ENCODE measurements around the gene TNFSF12.

The TNFSF12 gene

GRCh38 chr17:7544911-7545310, 3.9 kb upstream of the TNFSF12 start:
- no peak for DNase-seq (ENCODE audit: low spot score)

DNA sequence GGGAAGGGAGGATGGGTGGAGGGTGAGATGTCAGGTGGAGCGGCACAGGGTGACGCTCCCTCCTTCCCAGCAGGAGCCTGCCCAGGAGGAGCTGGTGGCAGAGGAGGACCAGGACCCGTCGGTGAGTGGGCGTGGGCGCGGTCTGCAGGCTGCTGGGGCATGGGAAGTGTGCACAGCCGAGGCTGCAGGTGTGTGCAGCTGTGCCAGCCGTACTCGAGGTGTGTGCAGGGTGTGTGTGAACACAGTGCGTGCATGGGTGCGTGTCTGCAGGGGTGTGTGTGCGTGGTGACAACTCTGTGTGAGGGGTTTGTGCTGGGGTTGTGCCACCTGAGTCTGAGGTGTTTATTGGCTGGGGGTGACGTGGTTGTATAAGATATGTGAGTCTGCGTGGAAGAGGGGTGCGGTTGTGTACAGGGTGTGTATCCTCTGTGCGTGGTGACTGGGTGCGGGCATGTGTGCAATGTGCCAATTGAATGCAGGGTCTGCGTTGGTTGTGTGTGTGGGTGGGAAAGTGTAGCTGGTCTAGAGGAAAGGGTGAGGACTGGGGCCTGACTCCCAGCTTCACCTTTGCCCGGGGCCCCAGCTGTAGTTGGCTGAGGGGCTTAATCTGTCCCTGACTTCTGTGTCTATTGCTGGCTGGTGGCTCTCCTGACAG, 670 bp downstream of the TNFSF12 start:
- DNase-seq (ENCODE audit: low spot score) = no peak

DNA sequence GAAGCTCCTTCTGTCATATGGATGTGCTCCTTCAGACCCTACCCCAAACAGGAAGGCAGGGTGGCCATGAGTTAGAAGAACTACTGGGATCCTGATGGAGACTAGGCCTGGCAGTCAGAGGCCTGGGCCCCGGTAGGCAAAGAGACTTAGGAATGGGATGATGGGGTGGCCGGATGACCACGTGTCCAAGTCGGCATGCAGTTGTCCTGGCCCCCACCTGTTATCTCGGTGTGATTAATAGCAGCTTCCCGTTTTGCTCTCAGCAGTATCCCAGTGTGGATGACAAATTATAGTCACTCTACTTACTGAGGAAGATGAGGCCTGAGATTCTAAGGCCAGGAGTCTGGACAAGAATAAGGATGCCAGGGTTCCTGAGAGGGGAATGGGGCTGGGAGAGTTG, 1.5 kb downstream of the TNFSF12 start:
- no peak for DNase-seq (ENCODE audit: low spot score)

GRCh38 chr17:7551396-7551795, 2.5 kb downstream of the TNFSF12 start:
- DNase-seq (ENCODE audit: low spot score) = no peak

DNA sequence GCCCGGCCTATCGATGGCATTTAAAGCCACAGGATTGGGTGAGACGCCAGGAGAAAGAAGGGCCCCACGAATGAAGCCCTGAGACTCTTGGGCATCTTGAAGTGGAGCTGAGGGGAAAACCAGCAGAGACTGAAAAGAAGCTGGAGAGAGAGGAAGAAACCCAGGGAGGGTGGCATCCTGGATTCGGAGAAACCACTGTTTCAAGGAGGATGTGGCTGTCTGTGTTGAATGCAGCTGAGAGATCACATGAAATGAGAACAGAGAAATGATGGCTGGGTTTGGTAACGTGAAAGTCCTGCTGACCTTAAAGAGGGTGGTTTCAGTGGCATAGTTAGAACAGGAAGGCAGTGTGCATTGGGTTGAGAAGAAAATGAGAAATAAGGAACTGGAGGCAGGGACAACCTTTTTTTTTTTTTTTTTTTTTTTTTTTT, 3.8 kb downstream of the TNFSF12 start:
- no peak for DNase-seq (ENCODE audit: low spot score)

GRCh38 chr17:7553356-7553755, 4.5 kb downstream of the TNFSF12 start:
- DNase-seq (ENCODE audit: low spot score) = no peak

DNA sequence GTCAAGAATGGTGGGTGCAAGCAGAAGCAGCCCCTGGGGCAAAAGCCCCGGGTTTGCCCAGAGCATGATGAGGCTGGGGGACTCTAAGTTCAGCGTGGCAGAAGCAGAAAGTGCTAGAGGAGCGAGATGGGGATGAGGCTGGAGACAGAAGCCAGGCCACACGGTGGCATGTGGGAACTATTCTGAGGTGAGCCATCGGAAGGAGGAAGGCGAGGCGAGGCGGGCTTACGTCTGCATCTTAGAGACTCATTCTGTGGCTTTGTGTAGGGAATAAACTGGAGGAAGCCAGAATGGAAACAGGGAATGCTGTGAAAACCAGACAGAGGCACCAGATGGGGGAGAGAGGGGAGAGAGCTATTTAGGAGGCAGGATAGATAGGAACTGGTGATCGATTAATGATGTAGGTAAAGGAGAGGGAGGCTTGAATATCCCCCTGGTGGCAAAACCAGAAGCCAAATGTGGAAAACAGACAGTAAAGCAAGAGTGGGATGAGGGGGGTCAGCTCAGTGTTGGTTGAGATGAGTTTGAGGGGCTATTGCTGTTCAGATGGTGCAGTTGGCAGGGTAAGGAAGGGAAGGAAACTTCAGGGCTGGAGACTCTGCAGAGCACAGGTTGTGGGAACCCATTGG, 6.6 kb downstream of the TNFSF12 start:
- DNase-seq (ENCODE audit: low spot score) = no peak

GRCh38 chr17:7556627-7557026, 7.8 kb downstream of the TNFSF12 start:
- no peak for DNase-seq (ENCODE audit: low spot score)

- DNase-seq (ENCODE audit: low spot score) = no peak
Observed at GRCh38 chr17:7557147-7557764, 8.4 kb downstream of the TNFSF12 start.

- no peak for DNase-seq (ENCODE audit: low spot score)
Observed at GRCh38 chr17:7557775-7558543, 9.1 kb downstream of the TNFSF12 start.

DNA sequence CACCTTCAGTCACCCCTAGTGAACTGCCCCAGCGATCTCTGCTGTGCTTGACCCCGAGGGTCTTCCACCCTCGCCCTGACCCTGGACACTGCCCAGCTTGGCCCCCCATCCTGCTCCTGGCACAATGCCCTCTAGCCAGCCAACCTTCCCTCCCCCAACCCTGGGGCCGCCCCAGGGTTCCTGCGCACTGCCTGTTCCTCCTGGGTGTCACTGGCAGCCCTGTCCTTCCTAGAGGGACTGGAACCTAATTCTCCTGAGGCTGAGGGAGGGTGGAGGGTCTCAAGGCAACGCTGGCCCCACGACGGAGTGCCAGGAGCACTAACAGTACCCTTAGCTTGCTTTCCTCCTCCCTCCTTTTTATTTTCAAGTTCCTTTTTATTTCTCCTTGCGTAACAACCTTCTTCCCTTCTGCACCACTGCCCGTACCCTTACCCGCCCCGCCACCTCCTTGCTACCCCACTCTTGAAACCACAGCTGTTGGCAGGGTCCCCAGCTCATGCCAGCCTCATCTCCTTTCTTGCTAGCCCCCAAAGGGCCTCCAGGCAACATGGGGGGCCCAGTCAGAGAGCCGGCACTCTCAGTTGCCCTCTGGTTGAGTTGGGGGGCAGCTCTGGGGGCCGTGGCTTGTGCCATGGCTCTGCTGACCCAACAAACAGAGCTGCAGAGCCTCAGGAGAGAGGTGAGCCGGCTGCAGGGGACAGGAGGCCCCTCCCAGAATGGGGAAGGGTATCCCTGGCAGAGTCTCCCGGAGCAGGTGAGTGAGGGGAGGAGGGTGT, 9.9 kb downstream of the TNFSF12 start, which contains the start of gene TNFSF13:
Gene TNFSF13 (plus strand): TSS at position 207 of the 776 bp plus-strand sequence. CDS start 290 bp downstream, at position 497.
- DNase-seq (ENCODE audit: low spot score) = no peak

GRCh38 chr17:7559320-7560171, 10.7 kb downstream of the TNFSF12 start:
- no peak for DNase-seq (ENCODE audit: low spot score)

- peak; percentile 77 for DNase-seq (ENCODE audit: low spot score)
Observed at GRCh38 chr17:7560172-7561027, 11.5 kb downstream of the TNFSF12 start.

GRCh38 chr17:7561028-7561575, 12.2 kb downstream of the TNFSF12 start:
- DNase-seq (ENCODE audit: low spot score) = peak; percentile 90

- peak; percentile 89 for DNase-seq (ENCODE audit: low spot score)
Observed at GRCh38 chr17:7561589-7562207, 12.8 kb downstream of the TNFSF12 start, which contains the start of gene SENP3. TSS of gene SENP3 (plus strand) at chr17:7561919. CDS start at chr17:7563077, 1,158 bp downstream.

- no peak for DNase-seq (ENCODE audit: low spot score)
Observed at GRCh38 chr17:7562208-7562605, 13.3 kb downstream of the TNFSF12 start.

- DNase-seq (ENCODE audit: low spot score) = no peak
Observed at GRCh38 chr17:7563115-7563869, 14.4 kb downstream of the TNFSF12 start.

DNA sequence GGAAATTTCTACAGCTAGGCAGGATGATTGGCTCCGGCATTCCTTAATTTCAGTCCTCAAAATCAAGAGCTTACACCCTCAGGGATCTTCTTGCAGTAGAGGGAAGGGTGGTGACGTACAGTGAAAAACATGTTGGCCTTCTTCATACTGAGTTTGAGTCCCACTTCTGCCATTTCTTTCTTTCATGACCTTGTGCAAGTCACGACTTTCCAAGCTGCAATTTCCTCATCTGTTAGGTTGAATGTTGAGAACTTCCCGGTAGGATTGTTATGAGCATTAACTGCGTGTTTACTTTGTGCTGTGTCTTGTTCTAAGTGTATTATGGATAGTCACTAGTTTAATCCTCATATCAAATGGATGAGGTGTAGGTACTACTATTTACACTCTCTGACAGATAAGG, 20.7 kb downstream of the TNFSF12 start:
- no peak for DNase-seq (ENCODE audit: low spot score)

Measured in HuH-7 (cell line).